Activated T-cell treated with anti-CD3 and anti-CD28 coated beads, Interleukin-2, amount 50 U/mL, for 24 hours (primary cell): ENCODE results near the gene PIPOX.

Experiments
- DNase-seq: peaks from one replicate; pipeline ENCODE4 v3.0.0-alpha.2; 2020
- H3K27ac Mint-ChIP-seq: 2 replicates; pipeline ENCODE4 v1.8.0; 2020; ENCODE audit warnings: mild to moderate bottlenecking, mixed read lengths
- H3K27me3 Mint-ChIP-seq: 2 replicates; pipeline ENCODE4 v1.8.0; 2020; ENCODE audit warnings: mixed read lengths
- H3K36me3 Mint-ChIP-seq: 2 replicates; pipeline ENCODE4 v1.8.0; 2020; ENCODE audit warnings: low read depth, mixed read lengths
- H3K4me1 Mint-ChIP-seq: 2 replicates; pipeline ENCODE4 v1.8.0; 2020; ENCODE audit warnings: low read depth, mixed read lengths
- H3K4me3 Mint-ChIP-seq: 2 replicates; pipeline ENCODE4 v1.8.0; 2020; ENCODE audit warnings: mild to moderate bottlenecking, moderate library complexity, mixed read lengths
- H3K9me3 Mint-ChIP-seq: 2 replicates; pipeline ENCODE4 v1.8.0; 2020; ENCODE audit warnings: mixed read lengths

Gene PIPOX

DNA sequence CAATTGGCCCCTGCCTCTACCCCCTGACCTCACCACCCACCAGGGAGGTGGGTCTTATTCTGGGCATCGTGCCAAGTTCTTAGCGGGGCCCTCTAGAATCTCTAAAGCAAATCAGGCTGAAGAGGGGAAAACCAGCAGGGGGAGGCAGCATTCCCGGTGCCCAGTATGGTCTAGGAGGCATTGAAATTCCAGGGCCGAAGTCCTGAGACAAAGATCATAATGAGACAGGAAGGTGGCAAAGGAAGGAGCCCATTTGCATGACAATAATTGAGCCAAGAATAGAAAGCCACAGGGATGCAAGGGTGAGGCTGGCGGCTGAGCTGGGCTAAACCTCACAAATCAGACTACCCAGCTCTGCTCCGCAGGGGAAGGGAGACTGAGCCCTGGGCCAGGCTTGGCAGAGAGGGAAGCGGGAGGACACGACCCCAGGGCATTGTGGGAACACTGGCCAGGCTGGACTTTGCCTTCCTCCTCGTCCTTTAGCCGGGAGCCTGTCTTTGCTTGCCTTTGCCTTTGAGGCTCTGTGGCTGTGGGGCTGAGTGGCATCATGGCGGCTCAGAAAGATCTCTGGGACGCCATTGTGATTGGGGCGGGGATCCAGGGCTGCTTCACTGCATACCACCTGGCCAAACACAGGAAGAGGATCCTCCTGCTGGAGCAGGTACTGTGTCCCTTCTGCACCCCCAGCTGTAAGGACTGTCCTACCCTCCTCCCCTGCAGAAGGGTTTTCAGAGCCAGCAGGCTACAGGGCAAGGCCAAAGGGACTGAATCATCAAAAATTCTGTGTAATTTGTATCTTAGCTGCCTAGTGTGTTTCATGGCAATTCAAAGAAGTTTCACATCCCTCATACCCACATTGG lies at the start of gene PIPOX:
Gene PIPOX, plus strand, starts transcription at position 463 of the 860 bp plus-strand sequence. Its CDS starts 85 bp downstream, at position 548.
- Mint-ChIP-seq H3K27me3 (peaks cover 10% of the 10 kb centered on the region), H3K27ac (no peak within 1 kb of the TSS), H3K9me3 (no peaks in the 10 kb centered on the region), H3K36me3 (no peaks in the 10 kb centered on the region), H3K4me3 (no peak within 1 kb of the TSS), H3K4me1 (peaks cover 6% of the 10 kb centered on the region)
- no peak for DNase-seq

- Mint-ChIP-seq H3K9me3 (no peaks in the 10 kb centered on the region), H3K27ac (no peak overlapping the region), H3K36me3 (no peaks in the 10 kb centered on the region)
Measured at GRCh38 chr17:28993645-28994426, 49.1 kb upstream of the PIPOX start.

DNA sequence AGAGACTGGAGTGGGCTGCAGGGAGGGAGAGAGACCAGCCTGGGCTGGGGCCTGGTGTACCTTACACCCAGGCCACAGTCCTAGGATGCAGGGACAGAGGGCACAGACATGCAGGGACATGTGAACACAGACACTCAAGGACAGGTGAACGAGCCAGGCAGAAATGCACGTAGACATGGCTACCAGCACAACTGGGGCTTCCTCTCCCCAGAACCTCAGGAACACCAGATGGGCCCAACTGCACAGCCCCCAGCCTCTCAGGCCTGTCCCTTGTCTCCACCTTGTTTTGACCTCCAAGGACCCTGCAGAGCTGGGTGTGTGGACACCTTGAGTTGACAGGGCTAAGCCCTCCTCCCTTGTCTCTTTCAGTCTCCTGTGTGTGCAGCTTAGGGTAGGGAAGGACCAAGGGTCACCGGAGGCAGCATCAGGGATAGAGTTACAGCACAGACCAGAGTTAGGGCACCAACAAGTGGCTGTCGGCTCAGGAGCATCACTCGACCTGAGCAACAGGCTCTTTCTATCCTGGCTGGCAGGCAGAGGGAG lies 46.3 kb upstream of the PIPOX start:
- Mint-ChIP-seq H3K36me3 (no peaks in the 10 kb centered on the region), H3K27ac (no peak overlapping the region), H3K9me3 (no peaks in the 10 kb centered on the region), H3K4me1 (no peaks in the 10 kb centered on the region), H3K4me3 (no peak overlapping the region), H3K27me3 (peaks cover 17% of the 10 kb centered on the region)
- no peak for DNase-seq

More at GRCh38 chr17:28993645-28994426, 49.1 kb upstream of the PIPOX start:
- H3K4me3 Mint-ChIP-seq, result no peak overlapping the region
- peaks cover 13% of the 10 kb centered on the region for H3K27me3 Mint-ChIP-seq
- DNase-seq, result no peak
- H3K4me1 Mint-ChIP-seq, result no peaks in the 10 kb centered on the region

- Mint-ChIP-seq H3K27ac (no peak overlapping the region), H3K4me3 (no peak overlapping the region), H3K9me3 (no peaks in the 10 kb centered on the region), H3K36me3 (no peaks in the 10 kb centered on the region), H3K27me3 (peaks cover 20% of the 10 kb centered on the region), H3K4me1 (no peaks in the 10 kb centered on the region)
- no peak for DNase-seq
Measured at GRCh38 chr17:28997806-28998205, 45.1 kb upstream of the PIPOX start.

DNA sequence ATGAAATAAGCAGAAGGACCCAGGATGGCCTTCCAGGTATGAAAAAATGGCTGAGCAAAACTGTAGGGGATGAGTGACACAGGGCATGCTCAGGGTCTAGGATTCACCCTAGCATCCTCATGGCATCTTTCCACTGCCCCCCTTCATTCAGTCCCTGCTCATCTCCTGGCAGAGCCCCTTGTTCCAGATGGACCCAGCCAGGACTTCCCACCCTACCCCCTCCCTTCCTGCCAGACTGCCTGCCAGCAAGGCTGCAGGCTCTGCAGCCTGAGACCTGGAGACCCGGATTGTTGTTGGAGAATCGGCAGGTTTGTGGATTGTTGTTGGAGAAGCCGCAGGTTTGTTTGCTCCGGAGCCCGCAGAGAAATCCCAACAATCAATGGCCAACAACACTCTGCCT lies 43.7 kb upstream of the PIPOX start:
- H3K4me3 Mint-ChIP-seq, result no peak overlapping the region
- no peaks in the 10 kb centered on the region for H3K4me1 Mint-ChIP-seq
- no peak for DNase-seq
- no peaks in the 10 kb centered on the region for H3K36me3 Mint-ChIP-seq
- no peak overlapping the region for H3K27ac Mint-ChIP-seq
- H3K27me3 Mint-ChIP-seq, result peaks cover 34% of the 10 kb centered on the region
- no peaks in the 10 kb centered on the region for H3K9me3 Mint-ChIP-seq

GRCh38 chr17:29000973-29001372 lies 42.0 kb upstream of the PIPOX start:
- H3K4me1 Mint-ChIP-seq, result peaks cover 2% of the 10 kb centered on the region
- no peak overlapping the region for H3K4me3 Mint-ChIP-seq
- no peaks in the 10 kb centered on the region for H3K9me3 Mint-ChIP-seq
- H3K27me3 Mint-ChIP-seq, result peaks cover 47% of the 10 kb centered on the region
- no peak overlapping the region for H3K27ac Mint-ChIP-seq
- DNase-seq, result no peak
- no peaks in the 10 kb centered on the region for H3K36me3 Mint-ChIP-seq

DNA sequence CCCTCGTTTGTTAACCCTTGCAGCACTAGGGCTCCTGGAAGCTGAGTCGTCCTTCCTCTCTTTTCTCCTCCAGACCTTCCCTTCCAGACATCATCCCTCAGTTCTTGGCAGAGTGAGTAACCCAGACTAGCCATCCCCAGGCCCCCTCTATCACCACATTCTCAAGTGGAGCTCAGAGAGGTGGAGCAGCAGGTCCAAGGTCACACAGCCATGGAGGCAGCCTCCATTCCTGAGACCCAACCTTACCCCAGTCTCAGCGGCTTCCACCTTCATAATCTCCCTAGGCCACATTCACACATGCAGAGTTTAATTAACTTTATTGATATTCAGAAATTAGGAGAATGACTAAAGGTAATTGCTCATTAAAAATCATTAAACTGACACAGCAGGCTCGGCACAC lies 40.1 kb upstream of the PIPOX start:
- Mint-ChIP-seq H3K4me3 (no peak overlapping the region), H3K27ac (no peak overlapping the region), H3K36me3 (no peaks in the 10 kb centered on the region), H3K4me1 (peaks cover 6% of the 10 kb centered on the region), H3K27me3 (peaks cover 57% of the 10 kb centered on the region), H3K9me3 (no peaks in the 10 kb centered on the region)
- DNase-seq, result no peak

GRCh38 chr17:29003289-29003688 lies 39.7 kb upstream of the PIPOX start:
- Mint-ChIP-seq H3K4me3 (no peak overlapping the region), H3K36me3 (no peaks in the 10 kb centered on the region), H3K27me3 (peaks cover 58% of the 10 kb centered on the region), H3K9me3 (no peaks in the 10 kb centered on the region), H3K27ac (no peak overlapping the region), H3K4me1 (peaks cover 6% of the 10 kb centered on the region)
- DNase-seq, result no peak

GRCh38 chr17:29004081-29004692 lies 38.8 kb upstream of the PIPOX start:
- DNase-seq, result no peak
- Mint-ChIP-seq H3K4me1 (peaks cover 6% of the 10 kb centered on the region), H3K27me3 (peaks cover 58% of the 10 kb centered on the region), H3K9me3 (no peaks in the 10 kb centered on the region), H3K36me3 (no peaks in the 10 kb centered on the region), H3K4me3 (no peak overlapping the region), H3K27ac (no peak overlapping the region)

- no peaks in the 10 kb centered on the region for H3K36me3 Mint-ChIP-seq
- DNase-seq, result peak; percentile 79
- no peak within 1 kb of the TSS for H3K27ac Mint-ChIP-seq
- no peak within 1 kb of the TSS for H3K4me3 Mint-ChIP-seq
- H3K4me1 Mint-ChIP-seq, result peaks cover 6% of the 10 kb centered on the region
- no peaks in the 10 kb centered on the region for H3K9me3 Mint-ChIP-seq
- H3K27me3 Mint-ChIP-seq, result peaks cover 72% of the 10 kb centered on the region
Measured at GRCh38 chr17:29005936-29006511, 36.9 kb upstream of the PIPOX start, which contains the start of gene SEZ6. SEZ6 (minus strand) TSS chr17:29006033; CDS start chr17:29005869, 164 bp downstream.

DNA sequence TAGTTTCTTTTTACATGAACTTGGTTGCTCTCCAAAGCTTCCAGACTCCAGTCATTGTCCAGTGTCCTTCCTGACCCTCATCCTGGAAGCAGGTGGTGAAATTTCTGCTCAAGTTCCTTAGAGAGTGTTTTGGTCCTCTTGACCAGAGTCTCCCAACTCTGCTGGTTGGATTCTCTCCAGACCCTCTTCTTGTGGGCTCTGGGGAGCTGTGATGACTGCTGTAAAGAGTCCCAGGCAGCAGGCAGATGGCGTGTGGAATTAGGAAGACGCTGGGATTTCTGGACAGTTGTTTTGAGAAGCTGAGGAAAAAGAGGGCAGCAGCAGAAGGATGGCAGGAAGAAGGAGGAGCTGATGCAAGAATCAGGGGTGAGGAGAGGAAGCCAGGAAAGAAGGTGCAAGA lies 35.5 kb upstream of the PIPOX start:
- Mint-ChIP-seq H3K27me3 (peaks cover 70% of the 10 kb centered on the region), H3K4me3 (no peak overlapping the region), H3K9me3 (no peaks in the 10 kb centered on the region)

GRCh38 chr17:29007860-29008455 lies 35.0 kb upstream of the PIPOX start:
- H3K27me3 Mint-ChIP-seq, result peaks cover 66% of the 10 kb centered on the region
- no peak overlapping the region for H3K4me3 Mint-ChIP-seq

More for the DNA sequence above, 35.5 kb upstream of the PIPOX start:
- Mint-ChIP-seq H3K4me1 (peaks cover 11% of the 10 kb centered on the region), H3K36me3 (no peaks in the 10 kb centered on the region), H3K27ac (no peak overlapping the region)
- DNase-seq, result no peak

GRCh38 chr17:29008591-29008990 lies 34.4 kb upstream of the PIPOX start:
- Mint-ChIP-seq H3K9me3 (no peaks in the 10 kb centered on the region), H3K4me3 (no peak overlapping the region), H3K27ac (no peak overlapping the region), H3K27me3 (peaks cover 60% of the 10 kb centered on the region), H3K36me3 (no peaks in the 10 kb centered on the region), H3K4me1 (peaks cover 11% of the 10 kb centered on the region)
- DNase-seq, result no peak

More at GRCh38 chr17:29007860-29008455, 35.0 kb upstream of the PIPOX start:
- no peak overlapping the region for H3K27ac Mint-ChIP-seq
- no peak for DNase-seq
- no peaks in the 10 kb centered on the region for H3K9me3 Mint-ChIP-seq
- peaks cover 11% of the 10 kb centered on the region for H3K4me1 Mint-ChIP-seq
- H3K36me3 Mint-ChIP-seq, result no peaks in the 10 kb centered on the region

GRCh38 chr17:29010129-29010528 lies 32.8 kb upstream of the PIPOX start:
- no peaks in the 10 kb centered on the region for H3K9me3 Mint-ChIP-seq
- H3K4me3 Mint-ChIP-seq, result no peak overlapping the region
- DNase-seq, result no peak
- no peaks in the 10 kb centered on the region for H3K36me3 Mint-ChIP-seq
- peaks cover 44% of the 10 kb centered on the region for H3K27me3 Mint-ChIP-seq
- peaks cover 11% of the 10 kb centered on the region for H3K4me1 Mint-ChIP-seq
- no peak overlapping the region for H3K27ac Mint-ChIP-seq
